Measurements from ENCODE around the gene NFIA. TPM values are rescaled to one million over a fixed set of nuclear protein-coding genes. Genes with fewer than 3 reads are reported as not detected.

NFIA gene
- total RNA-seq, 3 donors from 2014 or later = 54.9 to 87.5 (median 79.6) TPM

DNA sequence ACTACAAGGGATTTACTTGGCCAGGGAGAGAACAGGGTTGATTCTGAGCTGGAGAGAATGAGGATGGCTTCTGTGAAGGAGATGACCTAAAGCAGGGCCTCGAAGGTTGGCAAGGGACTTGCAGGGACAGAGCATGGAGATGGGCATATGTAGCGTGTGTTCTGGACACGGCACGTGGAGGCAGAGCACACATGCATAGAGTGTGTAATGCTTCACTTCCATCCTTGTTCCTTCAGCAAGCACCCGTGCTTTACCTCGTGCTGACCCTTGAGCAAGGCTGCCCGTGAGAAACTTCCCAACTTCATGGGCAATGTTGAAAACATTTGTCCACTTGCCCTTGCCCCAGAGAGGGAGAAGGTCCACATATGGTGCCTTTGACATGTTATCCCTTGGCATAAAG is 33.1 kb downstream of the NFIA start:
- Histone ChIP-seq H3K4me1 (no peaks in the 10 kb centered on the region), H3K27ac (peak overlapping the region in 1 of 2 donors; percentile 4), H3K36me3 (no peaks in the 10 kb centered on the region), H3K9me3 (no peaks in the 10 kb centered on the region), H3K4me3 (no peak overlapping the region), H3K27me3 (no peaks in the 10 kb centered on the region)
- intact Hi-C loops (cut with DNase I; ENCODE audit: low total_unique reads) = no loop called here
- DNase-seq (ENCODE audit: low spot score in 2 of 2) = no peak
- TF ChIP-seq CTCF (IDR thresholded peaks at IDR 0.05) (no peak), POLR2A (IDR thresholded peaks at IDR 0.05) (no peak), POLR2AphosphoS5 (IDR thresholded peaks at IDR 0.05) (no peak)

DNA sequence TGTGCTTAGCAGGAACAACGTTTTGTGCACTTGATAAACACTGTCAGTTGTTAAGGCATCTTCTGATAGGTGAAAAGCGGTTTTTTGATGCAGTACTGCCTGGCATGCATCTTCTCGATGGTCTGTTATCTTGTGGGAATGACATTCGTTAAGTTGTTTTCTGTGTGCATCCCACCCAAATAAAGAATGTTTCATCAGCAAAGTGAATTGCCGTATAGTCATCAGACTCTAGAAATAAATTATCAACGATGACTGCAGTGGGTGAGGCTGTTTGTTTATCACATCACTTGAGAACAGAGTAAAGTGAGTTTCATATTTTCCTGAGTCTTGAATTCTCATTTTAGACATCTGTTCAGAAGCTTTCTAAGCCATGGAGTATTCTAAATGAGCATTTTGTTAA is 34.1 kb downstream of the NFIA start:
- DNase-seq (ENCODE audit: low spot score in 2 of 2) = no peak
- TF ChIP-seq CTCF (IDR thresholded peaks at IDR 0.05) = no peak
- TF ChIP-seq POLR2A (IDR thresholded peaks at IDR 0.05) = no peak
- no peak for TF ChIP-seq POLR2AphosphoS5 (IDR thresholded peaks at IDR 0.05)
- Histone ChIP-seq H3K36me3 (no peaks in the 10 kb centered on the region), H3K4me1 (peaks cover 3 to 5% of the 10 kb centered on the region in 2 donors), H3K4me3 (no peak overlapping the region), H3K27ac (peak overlapping the region in 1 of 2 donors; percentile 40), H3K9me3 (no peaks in the 10 kb centered on the region), H3K27me3 (no peaks in the 10 kb centered on the region)
- intact Hi-C loops (cut with DNase I; ENCODE audit: low total_unique reads) = no loop called here

DNA sequence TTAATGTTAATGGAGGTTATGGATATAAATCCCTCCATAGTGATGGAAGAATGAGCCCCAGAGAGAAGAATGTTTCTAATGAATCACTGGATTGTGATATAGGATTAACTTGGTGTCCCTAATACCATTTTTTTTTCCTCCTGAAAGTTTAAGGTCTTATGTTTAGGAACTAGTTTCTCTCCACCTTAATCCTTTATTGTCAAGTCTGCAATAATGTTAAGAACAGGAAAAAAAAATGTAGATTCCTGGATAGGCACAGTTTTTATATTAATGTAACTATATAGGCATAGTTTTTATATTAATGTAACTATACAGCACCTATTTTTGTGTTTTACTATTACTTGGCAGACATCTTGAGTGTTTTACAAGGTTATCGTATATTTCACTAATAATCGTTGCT is 34.9 kb downstream of the NFIA start:
- Histone ChIP-seq H3K9me3 (no peaks in the 10 kb centered on the region), H3K36me3 (no peaks in the 10 kb centered on the region), H3K27ac (no peak overlapping the region), H3K4me1 (peaks cover 3 to 5% of the 10 kb centered on the region in 2 donors), H3K27me3 (no peaks in the 10 kb centered on the region), H3K4me3 (no peak overlapping the region)
- intact Hi-C loops (cut with DNase I; ENCODE audit: low total_unique reads) = no loop called here
- TF ChIP-seq POLR2AphosphoS5 (IDR thresholded peaks at IDR 0.05) (no peak), CTCF (IDR thresholded peaks at IDR 0.05) (no peak), POLR2A (IDR thresholded peaks at IDR 0.05) (no peak)
- DNase-seq (ENCODE audit: low spot score in 2 of 2) = no peak

DNA sequence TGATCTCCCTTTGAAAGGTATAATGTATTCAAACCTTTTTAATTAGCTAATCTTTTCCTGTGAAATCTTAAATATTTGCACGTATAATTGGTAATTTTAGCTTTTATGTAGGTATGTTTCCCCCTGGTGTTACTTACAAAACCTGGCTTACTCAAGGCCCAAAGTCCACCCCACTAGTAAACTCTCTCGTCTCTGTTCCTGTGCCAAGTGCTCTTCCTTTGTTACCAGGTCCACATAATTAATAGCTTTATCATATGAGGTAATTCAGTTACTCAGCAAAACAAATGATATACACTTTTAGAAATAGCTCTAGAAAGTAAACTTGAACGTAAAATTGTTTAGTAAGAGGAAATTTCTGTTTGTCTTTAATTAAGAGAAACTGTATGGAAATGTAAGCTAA is 36.7 kb downstream of the NFIA start:
- TF ChIP-seq CTCF (IDR thresholded peaks at IDR 0.05) (no peak), POLR2A (IDR thresholded peaks at IDR 0.05) (no peak), POLR2AphosphoS5 (IDR thresholded peaks at IDR 0.05) (no peak)
- no peak overlapping the region for H3K27ac ChIP-seq
- H3K36me3 ChIP-seq = no peaks in the 10 kb centered on the region
- intact Hi-C loops (cut with DNase I; ENCODE audit: low total_unique reads) = no loop called here
- DNase-seq (ENCODE audit: low spot score in 2 of 2) = no peak
- H3K4me1 ChIP-seq = peaks cover 3 to 5% of the 10 kb centered on the region in 2 donors
- H3K4me3 ChIP-seq = no peak overlapping the region
- no peaks in the 10 kb centered on the region for H3K9me3 ChIP-seq
- H3K27me3 ChIP-seq = no peaks in the 10 kb centered on the region

- TF ChIP-seq POLR2AphosphoS5 (IDR thresholded peaks at IDR 0.05) (no peak), POLR2A (IDR thresholded peaks at IDR 0.05) (no peak), CTCF (IDR thresholded peaks at IDR 0.05) (no peak)
- Histone ChIP-seq H3K4me3 (peak overlapping the region in 2 of 3 donors; percentile 10 to 19), H3K27me3 (no peaks in the 10 kb centered on the region), H3K9me3 (no peaks in the 10 kb centered on the region), H3K4me1 (peaks cover 3 to 5% of the 10 kb centered on the region in 2 donors), H3K27ac (peak overlapping the region in 1 of 2 donors; percentile 32), H3K36me3 (no peaks in the 10 kb centered on the region)
- intact Hi-C loops (cut with DNase I; ENCODE audit: low total_unique reads) = no loop called here
- no peak for DNase-seq (ENCODE audit: low spot score in 2 of 2)
Measured at GRCh38 chr1:61120246-61120840, 38.0 kb downstream of the NFIA start.
